ENCODE results near the gene FAM118A. TPM values are rescaled to one million over a fixed set of nuclear protein-coding genes. Genes with fewer than 3 reads are reported as not detected.

Gene FAM118A
- total and polyA plus RNA-seq, 11 donors = 4.0 to 46.8 (median 15.0) TPM

DNA sequence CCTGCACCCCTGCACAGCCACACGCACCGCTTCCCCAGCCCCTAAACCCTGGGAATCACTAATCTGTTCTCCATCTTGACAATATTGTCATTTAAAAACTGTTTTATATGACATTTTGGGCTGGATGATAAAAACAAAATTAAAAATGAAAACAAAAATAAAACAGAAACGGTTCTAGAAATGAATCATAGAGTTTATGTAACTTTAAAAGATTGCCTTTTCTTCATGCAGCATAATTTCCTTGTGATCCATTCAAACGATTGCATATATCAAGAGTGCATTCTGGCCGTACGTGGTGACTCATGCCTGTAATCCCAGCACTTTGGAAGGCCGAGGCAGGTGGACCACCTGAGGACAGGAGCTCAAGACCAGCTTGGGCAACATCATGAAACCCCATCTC, 6.6 kb upstream of the FAM118A start:
- Histone ChIP-seq H3K27me3 (no peaks in the 10 kb centered on the region), H3K27ac (no peak overlapping the region), H3K9me3 (no peaks in the 10 kb centered on the region), H3K4me3 (no peak overlapping the region), H3K4me1 (no peaks in the 10 kb centered on the region), H3K36me3 (no peaks in the 10 kb centered on the region)
- DNase-seq = no peak
- ATAC-seq = no peak
- intact Hi-C loops (cut with DNase I) = no loop called here
- TF ChIP-seq POLR2A (IDR thresholded peaks at IDR 0.05) = no peak
- TF ChIP-seq, protein P1, sequence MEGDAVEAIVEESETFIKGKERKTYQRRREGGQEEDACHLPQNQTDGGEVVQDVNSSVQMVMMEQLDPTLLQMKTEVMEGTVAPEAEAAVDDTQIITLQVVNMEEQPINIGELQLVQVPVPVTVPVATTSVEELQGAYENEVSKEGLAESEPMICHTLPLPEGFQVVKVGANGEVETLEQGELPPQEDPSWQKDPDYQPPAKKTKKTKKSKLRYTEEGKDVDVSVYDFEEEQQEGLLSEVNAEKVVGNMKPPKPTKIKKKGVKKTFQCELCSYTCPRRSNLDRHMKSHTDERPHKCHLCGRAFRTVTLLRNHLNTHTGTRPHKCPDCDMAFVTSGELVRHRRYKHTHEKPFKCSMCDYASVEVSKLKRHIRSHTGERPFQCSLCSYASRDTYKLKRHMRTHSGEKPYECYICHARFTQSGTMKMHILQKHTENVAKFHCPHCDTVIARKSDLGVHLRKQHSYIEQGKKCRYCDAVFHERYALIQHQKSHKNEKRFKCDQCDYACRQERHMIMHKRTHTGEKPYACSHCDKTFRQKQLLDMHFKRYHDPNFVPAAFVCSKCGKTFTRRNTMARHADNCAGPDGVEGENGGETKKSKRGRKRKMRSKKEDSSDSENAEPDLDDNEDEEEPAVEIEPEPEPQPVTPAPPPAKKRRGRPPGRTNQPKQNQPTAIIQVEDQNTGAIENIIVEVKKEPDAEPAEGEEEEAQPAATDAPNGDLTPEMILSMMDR (IDR thresholded peaks at IDR 0.05) = no peak
- WGBS, 4 donors = 78 to 86% (median 81%) methylated on average over 7 of the region's 7 CpGs

DNA sequence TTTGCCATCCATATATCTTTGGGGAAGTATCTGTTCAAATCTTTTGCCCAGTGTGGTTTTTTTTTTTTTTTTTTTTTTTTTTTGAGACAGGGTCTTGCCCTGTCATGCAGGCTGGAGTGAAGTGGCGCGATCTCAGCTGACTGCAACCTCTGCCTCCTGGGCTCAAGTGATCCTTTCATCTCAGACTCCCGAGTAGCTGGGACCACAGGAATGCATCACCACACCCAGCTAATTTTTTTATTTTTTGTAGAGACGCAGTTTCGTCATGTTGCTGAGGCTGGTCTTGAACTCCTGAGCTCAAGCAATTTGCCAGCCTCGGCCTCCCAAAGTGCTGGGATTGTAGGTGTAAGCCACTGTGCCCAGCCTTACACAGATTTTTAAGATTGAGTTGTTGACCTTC, 4.8 kb upstream of the FAM118A start:
- WGBS, 4 donors = 85 to 88% (median 88%) methylated on average over 6 of the region's 6 CpGs
- H3K36me3 ChIP-seq = no peaks in the 10 kb centered on the region
- DNase-seq (no peak), ATAC-seq (no peak)
- peaks cover 0 to 8% (median 2%) of the 10 kb centered on the region in 12 donors for H3K4me1 ChIP-seq
- no peak overlapping the region for H3K27ac ChIP-seq
- H3K27me3 ChIP-seq = no peaks in the 10 kb centered on the region
- intact Hi-C loops (cut with DNase I) = loop anchor here in 1 of 10 donors (5.0 kb wide), 1 partner anchor 33 kb away; no protein-coding TSS in a partner anchor
- no peaks in the 10 kb centered on the region for H3K9me3 ChIP-seq
- H3K4me3 ChIP-seq = no peak overlapping the region
- TF ChIP-seq POLR2A (IDR thresholded peaks at IDR 0.05) = no peak
- TF ChIP-seq, protein P1 (IDR thresholded peaks at IDR 0.05) = no peak

DNA sequence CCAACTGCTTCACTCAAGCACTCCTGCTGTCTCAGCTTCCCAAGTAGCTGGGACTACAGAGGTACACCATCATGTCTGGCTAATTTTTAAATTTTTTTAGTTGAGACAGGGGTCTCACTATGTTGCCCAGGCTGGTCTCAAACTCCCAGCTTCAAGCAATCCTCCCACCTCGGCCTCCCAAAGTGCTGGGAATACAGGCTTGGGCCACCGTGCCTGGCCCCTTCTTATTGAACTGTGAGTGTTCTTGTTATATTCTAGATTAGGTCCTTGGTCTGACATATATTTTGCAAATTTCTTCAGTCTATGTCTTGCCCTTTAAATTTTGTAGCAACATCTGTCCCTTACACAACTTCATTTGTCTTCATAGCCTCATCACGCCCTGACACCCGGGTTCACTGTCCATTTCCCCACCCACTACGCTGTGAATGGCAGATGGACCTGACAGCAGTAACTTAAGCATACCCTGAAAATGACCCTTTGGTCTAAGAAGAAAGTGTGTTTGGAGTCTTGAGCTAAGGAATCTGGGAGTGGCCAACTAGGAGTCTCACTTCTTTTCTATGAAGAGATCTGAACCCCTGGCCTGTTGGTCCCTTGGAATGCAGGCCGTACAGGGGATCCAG, 4.2 kb upstream of the FAM118A start:
- Histone ChIP-seq H3K9me3 (no peaks in the 10 kb centered on the region), H3K27me3 (no peaks in the 10 kb centered on the region), H3K27ac (no peak overlapping the region), H3K4me1 (peaks cover 0 to 12% (median 5%) of the 10 kb centered on the region in 12 donors), H3K4me3 (no peak overlapping the region), H3K36me3 (no peaks in the 10 kb centered on the region)
- WGBS, 4 donors = 78 to 85% (median 83%) methylated on average over 6 of the region's 6 CpGs
- intact Hi-C loops (cut with DNase I) = loop anchor here in 1 of 10 donors (5.0 kb wide), 1 partner anchor 33 kb away; no protein-coding TSS in a partner anchor
- DNase-seq (no peak), ATAC-seq (no peak)
- no peak for TF ChIP-seq POLR2A (IDR thresholded peaks at IDR 0.05)
- TF ChIP-seq, protein P1 (IDR thresholded peaks at IDR 0.05) = no peak

DNA sequence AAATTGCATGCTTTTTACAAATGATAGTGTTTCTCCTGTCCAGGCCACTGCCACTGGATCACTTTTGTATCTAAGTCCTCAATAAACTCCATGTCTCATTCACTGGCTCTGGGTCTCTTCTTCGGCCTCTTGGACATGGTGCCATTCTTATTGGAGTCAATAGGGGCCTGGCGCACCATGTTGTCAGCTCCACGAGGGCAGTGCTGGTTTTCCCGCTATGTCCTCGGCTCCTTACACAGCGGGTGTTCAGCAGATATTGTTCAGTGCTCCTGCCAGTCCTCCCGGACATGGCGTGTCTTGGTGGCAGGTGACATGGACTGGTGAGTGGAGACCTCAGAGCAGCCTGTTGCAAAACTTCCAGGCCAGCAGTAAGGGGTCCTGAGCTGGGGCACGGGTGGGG, 3.6 kb upstream of the FAM118A start:
- no peak for DNase-seq
- H3K9me3 ChIP-seq = no peaks in the 10 kb centered on the region
- ATAC-seq = no peak
- TF ChIP-seq, protein P1 (IDR thresholded peaks at IDR 0.05) = no peak
- no peak for TF ChIP-seq POLR2A (IDR thresholded peaks at IDR 0.05)
- H3K27ac ChIP-seq = no peak overlapping the region
- no peak overlapping the region for H3K4me3 ChIP-seq
- 90 to 92% (median 91%) methylated on average over 9 of the region's 9 CpGs for WGBS, 4 donors
- H3K27me3 ChIP-seq = no peaks in the 10 kb centered on the region
- H3K36me3 ChIP-seq = no peaks in the 10 kb centered on the region
- intact Hi-C loops (cut with DNase I) = loop anchor here in 1 of 10 donors (5.0 kb wide), 1 partner anchor 34 kb away; no protein-coding TSS in a partner anchor
- H3K4me1 ChIP-seq = peaks cover 0 to 17% (median 9%) of the 10 kb centered on the region in 12 donors
